GM21529 (cell line): ENCODE measurements around the gene LEKR1.

Experiments used
- ATAC-seq: cut with Tn5 transposase; IDR thresholded peaks from one replicate; pipeline ENCODE4 v1.9.1; 2021; ENCODE audit not compliant: unreplicated experiment

The LEKR1 gene

DNA sequence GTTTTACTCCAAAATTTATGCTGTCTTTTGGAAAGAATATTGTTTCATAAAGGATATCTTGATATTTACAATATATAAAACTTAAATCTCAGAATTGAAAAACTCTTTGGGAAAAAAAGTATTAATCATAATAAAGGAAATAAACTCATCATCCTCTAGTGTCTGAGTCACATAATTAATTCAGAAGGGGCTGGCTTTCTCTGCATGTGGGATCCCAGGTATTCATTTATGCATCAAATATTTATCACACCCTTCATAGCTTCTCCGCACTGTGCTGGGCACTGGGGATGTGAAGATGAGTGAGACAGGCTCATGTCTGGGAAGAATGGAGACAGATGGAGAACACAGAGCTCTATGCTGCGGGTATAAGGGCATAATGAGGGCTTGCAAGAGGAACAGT, 268.1 kb downstream of the LEKR1 start:
- ATAC-seq: no peak

DNA sequence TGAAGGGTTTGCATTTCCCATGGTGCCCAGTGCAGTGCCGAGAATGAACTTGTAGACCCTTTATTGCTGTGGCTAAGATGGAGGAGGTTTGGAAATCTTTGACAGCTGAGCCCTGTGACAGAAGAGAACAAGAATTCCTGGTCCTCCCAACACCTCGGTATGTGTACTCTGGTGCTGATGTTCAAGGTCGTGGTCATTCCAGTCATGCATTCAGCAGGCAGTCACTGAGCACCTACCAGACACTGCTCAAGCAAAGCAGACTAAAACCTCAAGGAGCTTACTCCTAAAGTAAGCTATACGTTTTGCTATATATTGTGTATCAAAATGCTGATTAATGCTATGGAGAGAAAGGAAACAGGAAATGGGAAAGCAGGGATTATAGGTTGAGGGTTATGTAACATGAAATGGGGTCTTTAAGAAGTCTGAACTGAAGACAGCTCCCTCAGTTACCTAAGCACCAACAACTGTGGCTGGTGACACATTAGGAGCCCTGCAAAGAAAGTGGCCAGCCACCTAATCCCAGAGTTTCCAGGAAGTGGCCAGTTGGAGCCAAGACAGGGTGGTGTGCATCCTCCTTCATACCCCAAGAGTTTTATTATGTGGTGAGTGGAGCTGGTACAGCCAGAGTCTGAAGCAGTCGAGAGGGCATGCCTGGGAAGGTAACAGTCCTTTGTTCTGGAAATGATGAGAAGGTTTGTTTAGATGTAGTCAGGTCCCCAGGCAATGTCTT, 268.8 kb downstream of the LEKR1 start:
- ATAC-seq: no peak
